Skeletal muscle tissue (tissue), 4 donors: ENCODE measurements around the gene HMGN4. TPM values are rescaled to one million over a fixed set of nuclear protein-coding genes. Genes with fewer than 3 reads are reported as not detected.
"Not testable (repeated sequence)": the region's sequence is repeated elsewhere in the genome, so short reads cannot be mapped to it uniquely, and the experiment has no call there.

Experiments used
- H3K27ac ChIP-seq: one replicate; pipeline ENCODE4 v1.7.0; 2013; ENCODE audit warnings: mild to moderate bottlenecking, low read depth, low read length, inconsistent platforms
- H3K27me3 ChIP-seq, 3 donors: one replicate each; pipeline ENCODE4 v1.7.0; 2013; ENCODE audit warnings: low read length in 3 of 3; ENCODE audit not compliant: control insufficient read depth in 3 of 3, insufficient read depth in 3 of 3
- H3K36me3 ChIP-seq, 3 donors: one replicate each; pipeline ENCODE4 v1.7.0; 2013; ENCODE audit warnings: low read length in 3 of 3; ENCODE audit not compliant: control insufficient read depth in 3 of 3, insufficient read depth in 3 of 3
- H3K4me1 ChIP-seq, 3 donors: one replicate each; pipeline ENCODE4 v1.7.0; 2013; ENCODE audit warnings: low read length in 3 of 3, mild to moderate bottlenecking in 3 of 3; ENCODE audit not compliant: control insufficient read depth in 3 of 3, insufficient read depth in 3 of 3
- H3K4me3 ChIP-seq, 3 donors: one replicate each; pipeline ENCODE4 v1.7.0; 2013; ENCODE audit warnings: low read length in 3 of 3
- H3K9ac ChIP-seq, 3 donors: one replicate each; pipeline ENCODE4 v1.7.0; 2013; ENCODE audit warnings: low read length in 3 of 3, mild to moderate bottlenecking in 3 of 3, moderate library complexity in 2 of 3, low read depth in 1 of 3
- H3K9me3 ChIP-seq, 3 donors: one replicate each; pipeline ENCODE4 v1.7.0; 2013; ENCODE audit warnings: low read length in 3 of 3; ENCODE audit not compliant: control insufficient read depth in 3 of 3
- total RNA-seq: library from RNA; depleted of rRNA; stranded (reverse); fragments of >200 nt; gene quantifications from one replicate; pipeline ENCODE4 v1.2.3, GENCODE V29; 2014
- donor health status: Osteomylitis.

HMGN4 gene
- total RNA-seq, 1 donor from 2014 or later: 45.9 TPM

GRCh38 chr6:26545627-26546026, 7.5 kb downstream of the HMGN4 start:
- Histone ChIP-seq H3K9ac (no peak overlapping the region), H3K4me3 (no peak overlapping the region), H3K27ac (no peak overlapping the region), H3K4me1 (no peaks in the 10 kb centered on the region), H3K36me3 (peaks cover 7 to 11% (median 9%) of the 10 kb centered on the region in 3 donors), H3K27me3 (no peaks in the 10 kb centered on the region), H3K9me3 (no peaks in the 10 kb centered on the region)

- H3K36me3 ChIP-seq: peaks cover 5 to 11% (median 8%) of the 10 kb centered on the region in 3 donors
- not testable (repeated sequence) for H3K27me3 ChIP-seq, H3K9me3 ChIP-seq, H3K9ac ChIP-seq, H3K27ac ChIP-seq, H3K4me1 ChIP-seq, H3K4me3 ChIP-seq
Observed at GRCh38 chr6:26547363-26547762, 9.2 kb downstream of the HMGN4 start.

GRCh38 chr6:26550250-26550993, 12.3 kb downstream of the HMGN4 start:
- peak overlapping the region in 2 of 3 donors; percentile 8 to 26 for H3K9ac ChIP-seq
- no peak overlapping the region for H3K27ac ChIP-seq
- no peaks in the 10 kb centered on the region for H3K27me3 ChIP-seq
- H3K4me3 ChIP-seq: peak overlapping the region; percentile 62 to 72 (median 69)
- H3K36me3 ChIP-seq: peaks cover 0 to 5% (median 0%) of the 10 kb centered on the region in 3 donors
- peaks cover 4 to 10% (median 8%) of the 10 kb centered on the region in 3 donors for H3K4me1 ChIP-seq
- no peaks in the 10 kb centered on the region for H3K9me3 ChIP-seq

GRCh38 chr6:26552205-26552604, 14.0 kb downstream of the HMGN4 start:
- H3K9ac ChIP-seq: no peak overlapping the region
- no peak overlapping the region for H3K4me3 ChIP-seq
- no peaks in the 10 kb centered on the region for H3K9me3 ChIP-seq
- H3K27ac ChIP-seq: no peak overlapping the region
- H3K27me3 ChIP-seq: no peaks in the 10 kb centered on the region
- H3K36me3 ChIP-seq: no peaks in the 10 kb centered on the region
- H3K4me1 ChIP-seq: peaks cover 4 to 10% (median 8%) of the 10 kb centered on the region in 3 donors

- Histone ChIP-seq H3K36me3 (no peaks in the 10 kb centered on the region), H3K9ac (peak overlapping the region in 2 of 3 donors; percentile 47 to 51), H3K27ac (peak overlapping the region; percentile 82)
Observed at GRCh38 chr6:26552640-26553188, 14.5 kb downstream of the HMGN4 start.

GRCh38 chr6:26553264-26553634, 15.1 kb downstream of the HMGN4 start:
- Histone ChIP-seq H3K4me3 (peak overlapping the region; percentile 71 to 85 (median 73)), H3K27ac (peak overlapping the region; percentile 82), H3K4me1 (peaks cover 4 to 10% (median 8%) of the 10 kb centered on the region in 3 donors), H3K36me3 (no peaks in the 10 kb centered on the region), H3K27me3 (no peaks in the 10 kb centered on the region), H3K9me3 (no peaks in the 10 kb centered on the region), H3K9ac (peak overlapping the region; percentile 60 to 72 (median 69))

More at GRCh38 chr6:26552640-26553188, 14.5 kb downstream of the HMGN4 start:
- Histone ChIP-seq H3K27me3 (no peaks in the 10 kb centered on the region), H3K4me1 (peaks cover 4 to 10% (median 8%) of the 10 kb centered on the region in 3 donors), H3K9me3 (no peaks in the 10 kb centered on the region), H3K4me3 (peak overlapping the region; percentile 71 to 85 (median 73))

GRCh38 chr6:26553635-26554446, 15.7 kb downstream of the HMGN4 start:
- Histone ChIP-seq H3K4me1 (peaks cover 4 to 10% (median 8%) of the 10 kb centered on the region in 3 donors), H3K36me3 (no peaks in the 10 kb centered on the region), H3K9ac (peak overlapping the region; percentile 60 to 72 (median 69)), H3K27ac (peak overlapping the region; percentile 82), H3K9me3 (no peaks in the 10 kb centered on the region), H3K4me3 (peak overlapping the region; percentile 71 to 85 (median 73)), H3K27me3 (no peaks in the 10 kb centered on the region)

GRCh38 chr6:26554447-26554696, 16.2 kb downstream of the HMGN4 start:
- Histone ChIP-seq H3K9me3 (no peaks in the 10 kb centered on the region), H3K36me3 (no peaks in the 10 kb centered on the region), H3K9ac (peak overlapping the region; percentile 1 to 72 (median 52)), H3K27ac (peak overlapping the region; percentile 82), H3K4me1 (peaks cover 4 to 10% (median 8%) of the 10 kb centered on the region in 3 donors), H3K4me3 (peak overlapping the region; percentile 55 to 85 (median 71)), H3K27me3 (no peaks in the 10 kb centered on the region)

GRCh38 chr6:26554697-26555504, 16.7 kb downstream of the HMGN4 start:
- Histone ChIP-seq H3K9me3 (no peaks in the 10 kb centered on the region), H3K4me1 (peaks cover 4 to 10% (median 8%) of the 10 kb centered on the region in 3 donors), H3K36me3 (no peaks in the 10 kb centered on the region), H3K4me3 (peak overlapping the region; percentile 27 to 85 (median 55)), H3K27ac (peak overlapping the region; percentile 82), H3K27me3 (no peaks in the 10 kb centered on the region), H3K9ac (peak overlapping the region in 1 of 3 donors; percentile 1)
